ENCODE results near the gene STN1.

- no peak for TF ChIP-seq CTCF (conservative IDR thresholded peaks at IDR 0.05; ENCODE audit: low read depth, low read length)
- TF ChIP-seq EZH2 (IDR thresholded peaks at IDR 0.05; ENCODE audit: borderline replicate concordance, low read depth, low read length, poor library complexity, severe bottlenecking): no peak
These were observed 23.8 kb upstream of the STN1 start for GRCh38 chr10:103941801-103942200.

Data from A673 (cell line).